CD14-positive monocyte (primary cell): Measurements from ENCODE around the gene CACNA2D2. TPM values are rescaled to one million over a fixed set of nuclear protein-coding genes. Genes with fewer than 3 reads are reported as not detected.

ENCODE experiments used
- DNase-seq, 3 donors: peaks; one replicate each; pipeline ENCODE4 v3.0.0-alpha.2; 2011 to 2022
- H2AFZ ChIP-seq: 2 replicates; pipeline ENCODE4 v1.6.0; 2012; ENCODE audit warnings: mild to moderate bottlenecking, low read depth, low read length, inconsistent platforms; ENCODE audit not compliant: insufficient read depth, poor library complexity, severe bottlenecking
- H3K27ac ChIP-seq, 2 donors: 1 replicate in 1 of 2; 2 replicates in 1 of 2; pipeline ENCODE4 v1.5.1; 2012 to 2013; ENCODE audit warnings: low read length in 2 of 2, control low read depth in 1 of 2, inconsistent platforms in 1 of 2, low read depth in 1 of 2, mild to moderate bottlenecking in 1 of 2
- H3K27me3 ChIP-seq, 2 donors: one replicate each; pipeline versions ENCODE4 v1.6.0 to v1.6.1; 2011 to 2013; ENCODE audit warnings: low read length in 2 of 2; ENCODE audit not compliant: control insufficient read depth in 2 of 2, insufficient read depth in 2 of 2
- H3K36me3 ChIP-seq, 2 donors: replicated peaks in 1 of 2; 1 replicate in 1 of 2; 2 replicates in 1 of 2; pipeline versions ENCODE4 v1.5.1 to v1.6.1; 2012 to 2013; ENCODE audit warnings: low read length in 2 of 2, control low read depth in 1 of 2, inconsistent platforms in 1 of 2, mild to moderate bottlenecking in 1 of 2; ENCODE audit not compliant: insufficient read depth in 2 of 2, control insufficient read depth in 1 of 2
- H3K4me1 ChIP-seq, 2 donors: 1 replicate in 1 of 2; 2 replicates in 1 of 2; pipeline versions ENCODE4 v1.5.1 to v1.6.1; 2012 to 2013; ENCODE audit warnings: low read length in 2 of 2, control low read depth in 1 of 2, inconsistent platforms in 1 of 2, mild to moderate bottlenecking in 1 of 2, moderate library complexity in 1 of 2; ENCODE audit not compliant: insufficient read depth in 2 of 2, control insufficient read depth in 1 of 2
- H3K4me2 ChIP-seq: replicated peaks from 2 replicates; pipeline ENCODE3; 2012; ENCODE audit warnings: low read length, moderate library complexity, mild to moderate bottlenecking; ENCODE audit not compliant: poor library complexity, severe bottlenecking; ENCODE audit errors: extremely low read depth
- H3K4me3 ChIP-seq, 3 experiments: fragments of 200-600 bp in 1 of 3; sonication (generic) in 1 of 3; replicated peaks in 1 of 3; 1 replicate in 2 of 3; 2 replicates in 1 of 3; pipeline ENCODE4 v1.5.1; 2011 to 2013; ENCODE audit warnings: low read length in 3 of 3, mild to moderate bottlenecking in 3 of 3, control low read depth in 2 of 3, low read depth in 2 of 3, inconsistent platforms in 1 of 3, moderate library complexity in 1 of 3
- H3K79me2 ChIP-seq: 2 replicates; pipeline ENCODE4 v1.6.0; 2012; ENCODE audit warnings: mild to moderate bottlenecking, control low read depth, inconsistent platforms, low read length, moderate library complexity; ENCODE audit not compliant: insufficient read depth
- H3K9ac ChIP-seq: 2 replicates; pipeline ENCODE4 v1.6.0; 2017; ENCODE audit warnings: low read length, mild to moderate bottlenecking; ENCODE audit not compliant: insufficient read depth, poor library complexity, severe bottlenecking
- H3K9me3 ChIP-seq, 2 donors: replicated peaks in 1 of 2; 1 replicate in 1 of 2; 2 replicates in 1 of 2; pipeline versions ENCODE4 v1.5.1 to v1.6.1; 2012 to 2013; ENCODE audit warnings: low read length in 2 of 2, control low read depth in 1 of 2; ENCODE audit not compliant: control insufficient read depth in 1 of 2, insufficient read depth in 1 of 2
- H4K20me1 ChIP-seq: 2 replicates; pipeline ENCODE4 v1.6.0; 2012; ENCODE audit warnings: mild to moderate bottlenecking, low read length, control low read depth, moderate library complexity; ENCODE audit not compliant: insufficient read depth
- H3K27ac Mint-ChIP-seq, 7 donors: one replicate each; pipeline ENCODE4 v1.8.0; 2020; ENCODE audit warnings: mild to moderate bottlenecking in 7 of 7, mixed read lengths in 7 of 7, moderate library complexity in 6 of 7, inconsistent platforms in 2 of 7
- H3K27me3 Mint-ChIP-seq, 3 donors: one replicate each; pipeline ENCODE4 v1.8.0; 2021 to 2022; ENCODE audit warnings: low read depth in 3 of 3, mild to moderate bottlenecking in 3 of 3, mixed read lengths in 3 of 3, moderate library complexity in 3 of 3, inconsistent platforms in 1 of 3
- H3K36me3 Mint-ChIP-seq, 2 donors: one replicate each; pipeline ENCODE4 v1.8.0; 2020; ENCODE audit warnings: mixed read lengths in 2 of 2, inconsistent platforms in 1 of 2, mild to moderate bottlenecking in 1 of 2
- H3K4me1 Mint-ChIP-seq: one replicate; pipeline ENCODE4 v1.8.0; 2020; ENCODE audit warnings: mild to moderate bottlenecking, mixed read lengths
- H3K4me3 Mint-ChIP-seq, 2 donors: one replicate each; pipeline ENCODE4 v1.8.0; 2020; ENCODE audit warnings: mild to moderate bottlenecking in 2 of 2, mixed read lengths in 2 of 2, moderate library complexity in 1 of 2
- H3K9me3 Mint-ChIP-seq, 7 donors: one replicate each; pipeline ENCODE4 v1.8.0; 2020 to 2022; ENCODE audit warnings: mixed read lengths in 7 of 7, mild to moderate bottlenecking in 6 of 7, moderate library complexity in 6 of 7, inconsistent platforms in 2 of 7
- WGBS: methylation state at CpG from one replicate; pipeline ENCODE4 v1.1.5; 2013; ENCODE audit warnings: missing lambda C conversion rate; ENCODE audit not compliant: insufficient coverage; 5-methylcytosine and 5-hydroxymethylcytosine counted together
- intact Hi-C, 2 donors: fragments of 100-400 bp; cut with micrococcal nuclease; formaldehyde crosslinking; loops; one replicate each; pipeline versions ENCODE4 v1.15.0 to v1.15.1; 2023
- polyA plus RNA-seq, 3 donors: library from polyadenylated mRNA; depleted of rRNA in 1 of 3; unstranded in 2 of 3; stranded (reverse) in 1 of 3; fragments of 300-500 nt in 2 of 3; fragments of >200 nt in 1 of 3; fragmentation: Illumina TruSeq in 2 of 3; gene quantifications; 1 replicate in 2 of 3; 2 replicates in 1 of 3; pipeline ENCODE4 v1.2.3, GENCODE V29; 2012 to 2021
- TF ChIP-seq, protein P1 (sequence below): fragments of 200-600 bp; IDR thresholded peaks from one replicate; pipeline ENCODE4 v1.8.0; 2022; ENCODE audit warnings: antibody characterized with exemption, mild to moderate bottlenecking

Gene CACNA2D2
- polyA plus RNA-seq, 3 donors = 0.09 to 0.16 TPM; not detected in 1

GRCh38 chr3:50491023-50491422 lies 12.4 kb downstream of the CACNA2D2 start:
- Histone ChIP-seq H3K27ac (no peak overlapping the region), H3K79me2 (no peaks in the 10 kb centered on the region), H3K27me3 (no peaks in the 10 kb centered on the region), H3K36me3 (no peaks in the 10 kb centered on the region), H3K9me3 (no peaks in the 10 kb centered on the region), H3K4me1 (no peaks in the 10 kb centered on the region), H3K4me3 (no peak overlapping the region), H3K9ac (no peak overlapping the region), H4K20me1 (no peaks in the 10 kb centered on the region), H3K4me2 (no peak overlapping the region), H2AFZ (no peak overlapping the region)
- H3K9me3 Mint-ChIP-seq = peaks cover 0 to 3% (median 0%) of the 10 kb centered on the region in 7 donors
- intact Hi-C loops = no loop called here
- H3K27ac Mint-ChIP-seq = no peak overlapping the region
- no peaks in the 10 kb centered on the region for H3K36me3 Mint-ChIP-seq
- TF ChIP-seq, protein P1, sequence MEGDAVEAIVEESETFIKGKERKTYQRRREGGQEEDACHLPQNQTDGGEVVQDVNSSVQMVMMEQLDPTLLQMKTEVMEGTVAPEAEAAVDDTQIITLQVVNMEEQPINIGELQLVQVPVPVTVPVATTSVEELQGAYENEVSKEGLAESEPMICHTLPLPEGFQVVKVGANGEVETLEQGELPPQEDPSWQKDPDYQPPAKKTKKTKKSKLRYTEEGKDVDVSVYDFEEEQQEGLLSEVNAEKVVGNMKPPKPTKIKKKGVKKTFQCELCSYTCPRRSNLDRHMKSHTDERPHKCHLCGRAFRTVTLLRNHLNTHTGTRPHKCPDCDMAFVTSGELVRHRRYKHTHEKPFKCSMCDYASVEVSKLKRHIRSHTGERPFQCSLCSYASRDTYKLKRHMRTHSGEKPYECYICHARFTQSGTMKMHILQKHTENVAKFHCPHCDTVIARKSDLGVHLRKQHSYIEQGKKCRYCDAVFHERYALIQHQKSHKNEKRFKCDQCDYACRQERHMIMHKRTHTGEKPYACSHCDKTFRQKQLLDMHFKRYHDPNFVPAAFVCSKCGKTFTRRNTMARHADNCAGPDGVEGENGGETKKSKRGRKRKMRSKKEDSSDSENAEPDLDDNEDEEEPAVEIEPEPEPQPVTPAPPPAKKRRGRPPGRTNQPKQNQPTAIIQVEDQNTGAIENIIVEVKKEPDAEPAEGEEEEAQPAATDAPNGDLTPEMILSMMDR = no peak
- H3K4me3 Mint-ChIP-seq = no peak overlapping the region
- no peak for DNase-seq
- H3K4me1 Mint-ChIP-seq = peaks cover 9% of the 10 kb centered on the region
- 19% methylated on average over 5 of the region's 5 CpGs for WGBS
- H3K27me3 Mint-ChIP-seq = peaks cover 0 to 2% (median 0%) of the 10 kb centered on the region in 3 donors

GRCh38 chr3:50490424-50490823 lies 13.0 kb downstream of the CACNA2D2 start:
- Histone ChIP-seq H3K4me3 (no peak overlapping the region), H2AFZ (no peak overlapping the region), H4K20me1 (no peaks in the 10 kb centered on the region), H3K4me2 (no peak overlapping the region), H3K27ac (no peak overlapping the region), H3K79me2 (no peaks in the 10 kb centered on the region), H3K36me3 (no peaks in the 10 kb centered on the region), H3K4me1 (no peaks in the 10 kb centered on the region), H3K27me3 (no peaks in the 10 kb centered on the region), H3K9me3 (no peaks in the 10 kb centered on the region), H3K9ac (no peak overlapping the region)
- Mint-ChIP-seq H3K36me3 (no peaks in the 10 kb centered on the region), H3K4me1 (peaks cover 9% of the 10 kb centered on the region), H3K27me3 (peaks cover 0 to 2% (median 0%) of the 10 kb centered on the region in 3 donors), H3K9me3 (peaks cover 0 to 3% (median 0%) of the 10 kb centered on the region in 7 donors), H3K27ac (no peak overlapping the region), H3K4me3 (no peak overlapping the region)
- intact Hi-C loops = no loop called here
- 17% methylated on average over 1 of the region's 1 CpG for WGBS
- DNase-seq = no peak
- TF ChIP-seq, protein P1 = no peak
